GM10266 (cell line): ENCODE data around the gene KRTAP5-3.

Experiments
- DNase-seq: peaks from one replicate; pipeline ENCODE4 v3.0.0; 2012; ENCODE audit errors: extremely low spot score
- TF ChIP-seq, protein P1 (sequence below): IDR thresholded peaks from 2 replicates; pipeline ENCODE4 v1.5.1; 2012; ENCODE audit warnings: mild to moderate bottlenecking, low read depth; ENCODE audit not compliant: control insufficient read depth, insufficient read depth; ENCODE audit errors: missing control alignments

KRTAP5-3 gene

GRCh38 chr11:1563149-1563638 is 45.1 kb downstream of the KRTAP5-3 start:
- TF ChIP-seq, protein P1, sequence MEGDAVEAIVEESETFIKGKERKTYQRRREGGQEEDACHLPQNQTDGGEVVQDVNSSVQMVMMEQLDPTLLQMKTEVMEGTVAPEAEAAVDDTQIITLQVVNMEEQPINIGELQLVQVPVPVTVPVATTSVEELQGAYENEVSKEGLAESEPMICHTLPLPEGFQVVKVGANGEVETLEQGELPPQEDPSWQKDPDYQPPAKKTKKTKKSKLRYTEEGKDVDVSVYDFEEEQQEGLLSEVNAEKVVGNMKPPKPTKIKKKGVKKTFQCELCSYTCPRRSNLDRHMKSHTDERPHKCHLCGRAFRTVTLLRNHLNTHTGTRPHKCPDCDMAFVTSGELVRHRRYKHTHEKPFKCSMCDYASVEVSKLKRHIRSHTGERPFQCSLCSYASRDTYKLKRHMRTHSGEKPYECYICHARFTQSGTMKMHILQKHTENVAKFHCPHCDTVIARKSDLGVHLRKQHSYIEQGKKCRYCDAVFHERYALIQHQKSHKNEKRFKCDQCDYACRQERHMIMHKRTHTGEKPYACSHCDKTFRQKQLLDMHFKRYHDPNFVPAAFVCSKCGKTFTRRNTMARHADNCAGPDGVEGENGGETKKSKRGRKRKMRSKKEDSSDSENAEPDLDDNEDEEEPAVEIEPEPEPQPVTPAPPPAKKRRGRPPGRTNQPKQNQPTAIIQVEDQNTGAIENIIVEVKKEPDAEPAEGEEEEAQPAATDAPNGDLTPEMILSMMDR: no peak
- no peak for DNase-seq

GRCh38 chr11:1562469-1563148 is 45.7 kb downstream of the KRTAP5-3 start:
- DNase-seq: no peak
- TF ChIP-seq, protein P1: no peak

DNA sequence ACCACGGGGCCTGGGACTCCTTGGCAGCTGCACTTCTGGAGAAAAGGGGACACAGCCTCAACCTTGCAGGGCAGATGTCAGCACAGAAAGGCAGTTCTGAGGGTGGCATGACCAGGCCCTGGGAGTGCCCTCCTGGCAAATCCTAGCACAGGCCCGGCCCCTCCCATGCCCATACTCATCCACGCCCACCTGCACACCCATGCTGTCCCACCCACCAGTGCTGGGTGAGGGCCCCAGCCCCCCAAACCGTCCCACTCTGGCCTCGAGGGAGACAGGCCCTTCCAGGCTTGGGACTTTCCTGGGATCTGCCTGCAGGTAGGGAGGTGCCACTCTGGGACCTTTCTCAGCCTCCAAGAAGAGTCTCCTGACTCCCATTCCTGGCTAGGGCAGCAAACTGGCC is 46.3 kb downstream of the KRTAP5-3 start:
- DNase-seq: no peak
- TF ChIP-seq, protein P1: no peak

- DNase-seq: no peak
Observed at GRCh38 chr11:1561266-1561665, 47.0 kb downstream of the KRTAP5-3 start.

GRCh38 chr11:1560649-1561251 is 47.5 kb downstream of the KRTAP5-3 start:
- DNase-seq: no peak
- TF ChIP-seq, protein P1: no peak

More at GRCh38 chr11:1561266-1561665, 47.0 kb downstream of the KRTAP5-3 start:
- TF ChIP-seq, protein P1: no peak

DNA sequence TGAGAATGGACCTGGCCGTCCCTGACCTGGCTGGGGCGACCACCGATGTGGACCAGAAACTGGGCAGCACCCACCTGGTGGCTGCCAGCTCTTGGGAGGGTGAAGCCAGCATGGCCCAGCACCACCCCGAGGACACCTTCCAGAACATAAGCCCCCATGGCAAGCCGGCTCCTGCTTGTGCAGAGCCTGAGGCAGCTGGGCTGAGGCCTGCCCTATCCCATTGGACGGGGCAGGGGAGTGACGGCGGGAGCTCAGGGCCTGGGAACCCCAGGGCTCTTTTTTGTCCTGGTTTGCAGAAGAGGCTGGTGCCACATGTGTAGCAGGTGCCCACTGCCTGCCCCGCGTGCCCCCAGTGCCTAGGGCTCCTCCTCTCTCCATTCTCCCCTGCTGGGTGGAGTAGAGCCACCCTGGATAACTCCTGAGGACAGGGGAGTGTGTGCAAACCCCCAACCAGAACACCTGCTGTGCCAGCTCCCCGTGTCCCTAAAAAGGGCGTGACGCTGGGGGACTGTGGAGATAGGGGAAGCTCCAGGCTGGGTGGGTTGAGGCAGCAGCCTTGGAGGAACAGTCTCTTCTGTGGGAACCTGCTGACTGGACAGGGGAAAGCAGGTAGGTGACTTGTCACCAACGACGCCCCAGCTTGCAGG is 48.1 kb downstream of the KRTAP5-3 start:
- no peak for DNase-seq
- TF ChIP-seq, protein P1: no peak
